SK-N-SH (cell line): ENCODE measurements around the gene RNF111. TPM values are rescaled to one million over a fixed set of nuclear protein-coding genes. Genes with fewer than 3 reads are reported as not detected.
A peak's percentile ranks its signal among the peaks of the same experiment; 100 is the strongest.

Experiments used
- CTCF ChIA-PET: fragments of 300-600, 350-600 bp; formaldehyde crosslinking; extraction: SDS; loops from one replicate; lab custom pipeline; 2021; lab: Yijun Ruan, JAX
- POLR2A ChIA-PET: fragments of 350-600 bp; sonication (Branson Sonifier 250); formaldehyde crosslinking; extraction: SDS; loops from one replicate; lab custom pipeline; 2020; ENCODE audit warnings: antibody characterized with exemption, inconsistent platforms; lab: Yijun Ruan, JAX
- DNase-seq: peaks from one replicate; pipeline ENCODE4 v3.0.0; 2012
- H2AFZ ChIP-seq: fragments of 200-600 bp; sonication (generic); 2 replicates; pipeline ENCODE4 v1.8.1; 2016; ENCODE audit warnings: antibody characterized with exemption, mild to moderate bottlenecking, low read depth
- H3F3A ChIP-seq: fragments of 200-600 bp; sonication (generic); replicated peaks from 2 replicates; pipeline ENCODE3; 2016; ENCODE audit warnings: antibody characterized with exemption, mild to moderate bottlenecking; ENCODE audit not compliant: insufficient read depth
- H3K27ac ChIP-seq, 2 experiments: fragments of 200-500 bp in 1 of 2; fragments of 200-600 bp in 1 of 2; sonication (Bioruptor generic) in 1 of 2; sonication (generic), shearing (Covaris generic) in 1 of 2; 2 replicates each; pipeline versions ENCODE4 v1.5.1 to v1.6.1; 2014 to 2016; ENCODE audit warnings: low read depth in 2 of 2, inconsistent platforms in 1 of 2, low read length in 1 of 2, mild to moderate bottlenecking in 1 of 2, mixed read lengths in 1 of 2
- H3K27me3 ChIP-seq: fragments of 200-600 bp; sonication (generic), shearing (Covaris generic); 2 replicates; pipeline ENCODE4 v1.6.1; 2016; ENCODE audit warnings: mixed run types; ENCODE audit not compliant: insufficient read depth
- H3K36me3 ChIP-seq, 2 experiments: fragments of 200-500 bp in 1 of 2; fragments of 200-600 bp in 1 of 2; sonication (Bioruptor generic) in 1 of 2; sonication (generic) in 1 of 2; replicated peaks in 1 of 2; 2 replicates each; pipeline versions ENCODE3 to v1.5.1; 2014 to 2016; ENCODE audit warnings: low read length in 1 of 2, mild to moderate bottlenecking in 1 of 2; ENCODE audit not compliant: insufficient read depth in 2 of 2, control insufficient read depth in 1 of 2
- H3K4me1 ChIP-seq, 2 experiments: fragments of 200-500 bp in 1 of 2; fragments of 200-600 bp in 1 of 2; sonication (Bioruptor generic) in 1 of 2; sonication (generic), shearing (Covaris generic) in 1 of 2; 2 replicates each; pipeline versions ENCODE4 v1.5.1 to v1.6.1; 2014 to 2016; ENCODE audit warnings: low read depth in 1 of 2, low read length in 1 of 2, mixed run types in 1 of 2; ENCODE audit not compliant: insufficient read depth in 2 of 2, control insufficient read depth in 1 of 2
- H3K4me2 ChIP-seq: fragments of 200-600 bp; sonication (generic), shearing (Covaris generic); 2 replicates; pipeline ENCODE4 v1.6.1; 2017; ENCODE audit warnings: mixed run types
- H3K4me3 ChIP-seq, 2 experiments: fragments of 200-500 bp in 1 of 2; fragments of 200-600 bp in 1 of 2; sonication (Bioruptor generic) in 1 of 2; sonication (generic), shearing (Covaris generic) in 1 of 2; 2 replicates each; pipeline versions ENCODE4 v1.5.1 to v1.8.1; 2014 to 2016; ENCODE audit warnings: low read depth in 2 of 2, inconsistent platforms in 1 of 2, low read length in 1 of 2, mild to moderate bottlenecking in 1 of 2, mixed read lengths in 1 of 2, moderate library complexity in 1 of 2
- H3K79me2 ChIP-seq: fragments of 200-600 bp; sonication (generic); 2 replicates; pipeline ENCODE4 v1.8.1; 2017; ENCODE audit warnings: mild to moderate bottlenecking; ENCODE audit not compliant: insufficient read depth
- H3K9ac ChIP-seq: fragments of 200-600 bp; sonication (generic); 2 replicates; pipeline ENCODE4 v1.6.1; 2017; ENCODE audit warnings: mixed run types
- H3K9me2 ChIP-seq: fragments of 200-600 bp; sonication (generic); 2 replicates; pipeline ENCODE4 v1.6.1; 2017; ENCODE audit warnings: mixed run types
- H3K9me3 ChIP-seq: fragments of 200-600 bp; sonication (generic); 2 replicates; pipeline ENCODE4 v1.6.1; 2017; ENCODE audit warnings: mixed run types, mild to moderate bottlenecking, moderate library complexity
- H4K20me1 ChIP-seq: fragments of 200-600 bp; sonication (generic); 2 replicates; pipeline ENCODE4 v1.6.1; 2017; ENCODE audit warnings: mild to moderate bottlenecking, mixed run types; ENCODE audit not compliant: insufficient read depth
- CHD2 ChIP-seq: fragments of 150-350 bp; IDR thresholded peaks from 2 replicates; pipeline ENCODE4 v1.6.1; 2018; ENCODE audit warnings: low read length; ENCODE audit not compliant: partially characterized antibody
- ELF1 ChIP-seq: IDR thresholded peaks from 2 replicates; pipeline ENCODE4 v1.4.0; 2012
- FOSL2 ChIP-seq: IDR thresholded peaks from 2 replicates; pipeline ENCODE4 v1.4.0; 2012; ENCODE audit warnings: low read depth, mild to moderate bottlenecking, moderate library complexity, borderline replicate concordance
- FOXM1 ChIP-seq: IDR thresholded peaks from 2 replicates; pipeline ENCODE4 v1.4.0; 2012; ENCODE audit warnings: low read depth, mild to moderate bottlenecking
- JUND ChIP-seq: IDR thresholded peaks from 2 replicates; pipeline ENCODE4 v1.4.0; 2012
- NFIC ChIP-seq: IDR thresholded peaks from 2 replicates; pipeline ENCODE4 v1.4.0; 2012; ENCODE audit warnings: borderline replicate concordance
- NRF1 ChIP-seq: IDR thresholded peaks from 2 replicates; pipeline ENCODE4 v1.6.1; 2012; ENCODE audit warnings: low read depth, mild to moderate bottlenecking, low read length
- POLR2AphosphoS5 ChIP-seq: IDR thresholded peaks from 2 replicates; pipeline ENCODE4 v1.6.1; 2012; ENCODE audit warnings: low read depth, low read length
- RCOR1 ChIP-seq: fragments of 150-350 bp; IDR thresholded peaks from 2 replicates; pipeline ENCODE4 v1.6.1; 2017; ENCODE audit warnings: antibody characterized with exemption, low read length
- RFX5 ChIP-seq: IDR thresholded peaks from 2 replicates; pipeline ENCODE4 v1.6.1; 2012; ENCODE audit warnings: mild to moderate bottlenecking, improper control_type of control experiment, low read length
- TCF12 ChIP-seq: IDR thresholded peaks from 2 replicates; pipeline ENCODE4 v1.4.0; 2012
- TEAD4 ChIP-seq: IDR thresholded peaks from 2 replicates; pipeline ENCODE4 v1.4.0; 2012; ENCODE audit warnings: mild to moderate bottlenecking, borderline replicate concordance; ENCODE audit not compliant: insufficient read depth
- WGBS: methylation state at CpG from one replicate; pipeline ENCODE4 v1.1.6; 2017; ENCODE audit warnings: low lambda C conversion rate; 5-methylcytosine and 5-hydroxymethylcytosine counted together
- polyA plus RNA-seq, 3 experiments: library from polyadenylated mRNA; depleted of rRNA; stranded (reverse); fragments of >200 nt; gene quantifications; 2 replicates each; pipeline ENCODE4 v1.2.3, GENCODE V29; 2012
- TF ChIP-seq, protein P1 (sequence below): IDR thresholded peaks from 2 replicates; pipeline ENCODE4; 2012
- TF ChIP-seq, protein P2 (sequence below): fragments of 200-600 bp; sonication (generic); IDR thresholded peaks from 2 replicates; pipeline ENCODE4 v1.6.1; 2017; ENCODE audit warnings: antibody characterized with exemption, mild to moderate bottlenecking, moderate library complexity
- TF ChIP-seq, protein P3 (sequence below): IDR thresholded peaks from 2 replicates; pipeline ENCODE4 v1.6.1; 2012; ENCODE audit warnings: mild to moderate bottlenecking, low read depth, low read length, moderate library complexity

Gene RNF111
- polyA plus RNA-seq, 1 of the 3 experiments (the other 2 are of a cell fraction): 16.5 TPM

DNA sequence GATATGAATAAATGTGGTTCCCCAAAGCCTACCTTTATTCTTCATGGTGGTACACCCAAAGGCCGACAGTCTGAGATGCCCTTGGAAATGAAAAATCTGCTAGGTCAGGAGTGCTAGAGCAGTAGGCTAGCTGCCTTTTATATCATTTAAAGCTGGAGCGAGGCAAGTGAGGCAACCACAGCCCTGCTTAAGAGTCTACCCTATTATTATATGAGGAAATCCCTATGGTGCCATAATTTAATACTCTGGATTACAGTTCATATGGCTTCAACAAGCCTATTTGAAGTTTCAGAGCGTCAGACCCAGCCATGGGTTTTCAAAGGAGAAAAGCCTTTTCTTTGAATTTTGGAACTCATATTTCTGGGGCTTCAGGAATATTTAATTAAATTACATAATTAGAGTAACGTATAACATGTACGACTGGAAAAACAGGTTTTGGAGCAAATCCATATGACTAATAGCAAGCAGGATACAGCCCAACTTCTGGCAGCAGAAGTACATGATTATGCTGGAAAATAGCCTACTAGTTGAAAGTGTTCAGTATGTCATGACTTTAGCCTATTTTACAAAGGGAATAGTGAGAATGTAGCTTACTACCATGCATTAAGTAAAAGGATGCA, 36.0 kb upstream of the RNF111 start:
- POLR2A ChIA-PET: no interaction called here
- WGBS: 56% methylated on average over 5 of the region's 5 CpGs
- no peak overlapping the region for H3K4me3 ChIP-seq
- no peaks in the 10 kb centered on the region for H3K9me2 ChIP-seq
- no peaks in the 10 kb centered on the region for H3K9me3 ChIP-seq
- no peaks in the 10 kb centered on the region for H4K20me1 ChIP-seq
- no peak overlapping the region for H3K9ac ChIP-seq
- H3F3A ChIP-seq: no peaks in the 10 kb centered on the region
- no peak for DNase-seq
- peak; percentile 25; the same call in 1 of the 2 replicates for TF ChIP-seq JUND
- TF ChIP-seq RFX5: no peak
- TF ChIP-seq, protein P1, sequence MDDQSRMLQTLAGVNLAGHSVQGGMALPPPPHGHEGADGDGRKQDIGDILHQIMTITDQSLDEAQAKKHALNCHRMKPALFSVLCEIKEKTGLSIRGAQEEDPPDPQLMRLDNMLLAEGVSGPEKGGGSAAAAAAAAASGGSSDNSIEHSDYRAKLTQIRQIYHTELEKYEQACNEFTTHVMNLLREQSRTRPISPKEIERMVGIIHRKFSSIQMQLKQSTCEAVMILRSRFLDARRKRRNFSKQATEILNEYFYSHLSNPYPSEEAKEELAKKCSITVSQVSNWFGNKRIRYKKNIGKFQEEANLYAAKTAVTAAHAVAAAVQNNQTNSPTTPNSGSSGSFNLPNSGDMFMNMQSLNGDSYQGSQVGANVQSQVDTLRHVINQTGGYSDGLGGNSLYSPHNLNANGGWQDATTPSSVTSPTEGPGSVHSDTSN: no peak
- TF ChIP-seq CHD2: no peak
- peak; percentile 66 for TF ChIP-seq NFIC
- TF ChIP-seq TCF12: peak; percentile 28; the same call in 1 of the 2 replicates
- TF ChIP-seq NRF1: no peak
- peak; percentile 50; the same call in 1 of the 2 replicates for TF ChIP-seq FOSL2
- TF ChIP-seq RCOR1: no peak
- TF ChIP-seq, protein P2, sequence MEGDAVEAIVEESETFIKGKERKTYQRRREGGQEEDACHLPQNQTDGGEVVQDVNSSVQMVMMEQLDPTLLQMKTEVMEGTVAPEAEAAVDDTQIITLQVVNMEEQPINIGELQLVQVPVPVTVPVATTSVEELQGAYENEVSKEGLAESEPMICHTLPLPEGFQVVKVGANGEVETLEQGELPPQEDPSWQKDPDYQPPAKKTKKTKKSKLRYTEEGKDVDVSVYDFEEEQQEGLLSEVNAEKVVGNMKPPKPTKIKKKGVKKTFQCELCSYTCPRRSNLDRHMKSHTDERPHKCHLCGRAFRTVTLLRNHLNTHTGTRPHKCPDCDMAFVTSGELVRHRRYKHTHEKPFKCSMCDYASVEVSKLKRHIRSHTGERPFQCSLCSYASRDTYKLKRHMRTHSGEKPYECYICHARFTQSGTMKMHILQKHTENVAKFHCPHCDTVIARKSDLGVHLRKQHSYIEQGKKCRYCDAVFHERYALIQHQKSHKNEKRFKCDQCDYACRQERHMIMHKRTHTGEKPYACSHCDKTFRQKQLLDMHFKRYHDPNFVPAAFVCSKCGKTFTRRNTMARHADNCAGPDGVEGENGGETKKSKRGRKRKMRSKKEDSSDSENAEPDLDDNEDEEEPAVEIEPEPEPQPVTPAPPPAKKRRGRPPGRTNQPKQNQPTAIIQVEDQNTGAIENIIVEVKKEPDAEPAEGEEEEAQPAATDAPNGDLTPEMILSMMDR: no peak
- TF ChIP-seq TEAD4: no peak
- TF ChIP-seq, protein P3, sequence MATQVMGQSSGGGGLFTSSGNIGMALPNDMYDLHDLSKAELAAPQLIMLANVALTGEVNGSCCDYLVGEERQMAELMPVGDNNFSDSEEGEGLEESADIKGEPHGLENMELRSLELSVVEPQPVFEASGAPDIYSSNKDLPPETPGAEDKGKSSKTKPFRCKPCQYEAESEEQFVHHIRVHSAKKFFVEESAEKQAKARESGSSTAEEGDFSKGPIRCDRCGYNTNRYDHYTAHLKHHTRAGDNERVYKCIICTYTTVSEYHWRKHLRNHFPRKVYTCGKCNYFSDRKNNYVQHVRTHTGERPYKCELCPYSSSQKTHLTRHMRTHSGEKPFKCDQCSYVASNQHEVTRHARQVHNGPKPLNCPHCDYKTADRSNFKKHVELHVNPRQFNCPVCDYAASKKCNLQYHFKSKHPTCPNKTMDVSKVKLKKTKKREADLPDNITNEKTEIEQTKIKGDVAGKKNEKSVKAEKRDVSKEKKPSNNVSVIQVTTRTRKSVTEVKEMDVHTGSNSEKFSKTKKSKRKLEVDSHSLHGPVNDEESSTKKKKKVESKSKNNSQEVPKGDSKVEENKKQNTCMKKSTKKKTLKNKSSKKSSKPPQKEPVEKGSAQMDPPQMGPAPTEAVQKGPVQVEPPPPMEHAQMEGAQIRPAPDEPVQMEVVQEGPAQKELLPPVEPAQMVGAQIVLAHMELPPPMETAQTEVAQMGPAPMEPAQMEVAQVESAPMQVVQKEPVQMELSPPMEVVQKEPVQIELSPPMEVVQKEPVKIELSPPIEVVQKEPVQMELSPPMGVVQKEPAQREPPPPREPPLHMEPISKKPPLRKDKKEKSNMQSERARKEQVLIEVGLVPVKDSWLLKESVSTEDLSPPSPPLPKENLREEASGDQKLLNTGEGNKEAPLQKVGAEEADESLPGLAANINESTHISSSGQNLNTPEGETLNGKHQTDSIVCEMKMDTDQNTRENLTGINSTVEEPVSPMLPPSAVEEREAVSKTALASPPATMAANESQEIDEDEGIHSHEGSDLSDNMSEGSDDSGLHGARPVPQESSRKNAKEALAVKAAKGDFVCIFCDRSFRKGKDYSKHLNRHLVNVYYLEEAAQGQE: no peak
- no peak for TF ChIP-seq FOXM1
- TF ChIP-seq POLR2AphosphoS5: no peak
- TF ChIP-seq ELF1: no peak
- TF ChIP-seq, all 33 proteins: peak for 4
- CTCF ChIA-PET: interaction anchor here (0.6 to 0.7 kb wide), 2 partner anchors 29 to 32 kb away, joined by 3 to 4 read pairs; no protein-coding TSS in a partner anchor
- Histone ChIP-seq H3K27ac (peak overlapping the region; percentile 12 to 39; a peak in 1 of 4 replicates), H3K79me2 (no peaks in the 10 kb centered on the region), H3K27me3 (no peaks in the 10 kb centered on the region), H3K36me3 (no peaks in the 10 kb centered on the region), H3K4me1 (peaks cover 0 to 16% of the 10 kb centered on the region in 2 experiments; a peak in 2 of 4 replicates), H2AFZ (no peak overlapping the region), H3K4me2 (no peak overlapping the region)
